ENCODE data around the gene KIRREL3.

The KIRREL3 gene

GRCh38 chr11:126638648-126639047, 361.9 kb downstream of the KIRREL3 start:
- H3K9ac ChIP-seq (ENCODE audit: low read length), result no peak overlapping the region
- H3K4me1 ChIP-seq (ENCODE audit: control insufficient read depth, insufficient read depth, low read length), result no peaks in the 10 kb centered on the region
- no peak overlapping the region for H3K27ac ChIP-seq (ENCODE audit: low read depth, low read length)
- H3K36me3 ChIP-seq (ENCODE audit: control insufficient read depth, insufficient read depth, low read length), result no peaks in the 10 kb centered on the region
- no peak overlapping the region for H3K4me3 ChIP-seq (ENCODE audit: low read length)
- peaks cover 2% of the 10 kb centered on the region for H3K27me3 ChIP-seq (ENCODE audit: control insufficient read depth, insufficient read depth, low read length)

- Histone ChIP-seq H3K27me3 (ENCODE audit: control insufficient read depth, insufficient read depth, low read length) (peaks cover 2% of the 10 kb centered on the region), H3K9ac (ENCODE audit: low read length) (no peak overlapping the region)
These were observed 362.8 kb downstream of the KIRREL3 start for GRCh38 chr11:126637795-126638175.

GRCh38 chr11:126636911-126637794, 363.4 kb downstream of the KIRREL3 start:
- H3K4me3 ChIP-seq (ENCODE audit: low read length), result no peak overlapping the region
- peaks cover 2% of the 10 kb centered on the region for H3K27me3 ChIP-seq (ENCODE audit: control insufficient read depth, insufficient read depth, low read length)
- H3K36me3 ChIP-seq (ENCODE audit: control insufficient read depth, insufficient read depth, low read length), result no peaks in the 10 kb centered on the region
- H3K4me1 ChIP-seq (ENCODE audit: control insufficient read depth, insufficient read depth, low read length), result no peaks in the 10 kb centered on the region
- no peak overlapping the region for H3K9ac ChIP-seq (ENCODE audit: low read length)
- H3K27ac ChIP-seq (ENCODE audit: low read depth, low read length), result no peak overlapping the region

More at GRCh38 chr11:126637795-126638175, 362.8 kb downstream of the KIRREL3 start:
- Histone ChIP-seq H3K27ac (ENCODE audit: low read depth, low read length) (no peak overlapping the region), H3K4me1 (ENCODE audit: control insufficient read depth, insufficient read depth, low read length) (no peaks in the 10 kb centered on the region), H3K4me3 (ENCODE audit: low read length) (no peak overlapping the region), H3K36me3 (ENCODE audit: control insufficient read depth, insufficient read depth, low read length) (no peaks in the 10 kb centered on the region)

- Histone ChIP-seq H3K27me3 (ENCODE audit: control insufficient read depth, insufficient read depth, low read length) (peaks cover 2% of the 10 kb centered on the region), H3K27ac (ENCODE audit: low read depth, low read length) (no peak overlapping the region), H3K4me3 (ENCODE audit: low read length) (no peak overlapping the region), H3K9ac (ENCODE audit: low read length) (no peak overlapping the region), H3K36me3 (ENCODE audit: control insufficient read depth, insufficient read depth, low read length) (no peaks in the 10 kb centered on the region), H3K4me1 (ENCODE audit: control insufficient read depth, insufficient read depth, low read length) (no peaks in the 10 kb centered on the region)
These were observed 365.1 kb downstream of the KIRREL3 start for GRCh38 chr11:126635511-126635910.

- Histone ChIP-seq H3K27me3 (ENCODE audit: control insufficient read depth, insufficient read depth, low read length) (peaks cover 2% of the 10 kb centered on the region), H3K27ac (ENCODE audit: low read depth, low read length) (no peak overlapping the region), H3K4me1 (ENCODE audit: control insufficient read depth, insufficient read depth, low read length) (no peaks in the 10 kb centered on the region)
These were observed 365.6 kb downstream of the KIRREL3 start for GRCh38 chr11:126634963-126635362.

GRCh38 chr11:126633330-126633729, 367.2 kb downstream of the KIRREL3 start:
- no peak overlapping the region for H3K4me3 ChIP-seq (ENCODE audit: low read length)
- no peak overlapping the region for H3K9ac ChIP-seq (ENCODE audit: low read length)
- no peaks in the 10 kb centered on the region for H3K4me1 ChIP-seq (ENCODE audit: control insufficient read depth, insufficient read depth, low read length)
- H3K36me3 ChIP-seq (ENCODE audit: control insufficient read depth, insufficient read depth, low read length), result no peaks in the 10 kb centered on the region
- no peak overlapping the region for H3K27ac ChIP-seq (ENCODE audit: low read depth, low read length)
- H3K27me3 ChIP-seq (ENCODE audit: control insufficient read depth, insufficient read depth, low read length), result peaks cover 2% of the 10 kb centered on the region

More at GRCh38 chr11:126634963-126635362, 365.6 kb downstream of the KIRREL3 start:
- Histone ChIP-seq H3K36me3 (ENCODE audit: control insufficient read depth, insufficient read depth, low read length) (no peaks in the 10 kb centered on the region), H3K4me3 (ENCODE audit: low read length) (no peak overlapping the region), H3K9ac (ENCODE audit: low read length) (no peak overlapping the region)

- no peaks in the 10 kb centered on the region for H3K36me3 ChIP-seq (ENCODE audit: control insufficient read depth, insufficient read depth, low read length)
These were observed 369.4 kb downstream of the KIRREL3 start for GRCh38 chr11:126630893-126631798.

GRCh38 chr11:126630488-126630887, 370.1 kb downstream of the KIRREL3 start:
- Histone ChIP-seq H3K27me3 (ENCODE audit: control insufficient read depth, insufficient read depth, low read length) (peaks cover 2% of the 10 kb centered on the region), H3K4me1 (ENCODE audit: control insufficient read depth, insufficient read depth, low read length) (no peaks in the 10 kb centered on the region), H3K27ac (ENCODE audit: low read depth, low read length) (no peak overlapping the region), H3K4me3 (ENCODE audit: low read length) (no peak overlapping the region), H3K9ac (ENCODE audit: low read length) (no peak overlapping the region), H3K36me3 (ENCODE audit: control insufficient read depth, insufficient read depth, low read length) (no peaks in the 10 kb centered on the region)

More at GRCh38 chr11:126630893-126631798, 369.4 kb downstream of the KIRREL3 start:
- no peak overlapping the region for H3K4me3 ChIP-seq (ENCODE audit: low read length)
- no peak overlapping the region for H3K9ac ChIP-seq (ENCODE audit: low read length)
- H3K27me3 ChIP-seq (ENCODE audit: control insufficient read depth, insufficient read depth, low read length), result peaks cover 2% of the 10 kb centered on the region
- H3K4me1 ChIP-seq (ENCODE audit: control insufficient read depth, insufficient read depth, low read length), result no peaks in the 10 kb centered on the region
- no peak overlapping the region for H3K27ac ChIP-seq (ENCODE audit: low read depth, low read length)

- no peak overlapping the region for H3K4me3 ChIP-seq (ENCODE audit: low read length)
These were observed 371.6 kb downstream of the KIRREL3 start for GRCh38 chr11:126628790-126629621.

GRCh38 chr11:126628450-126628789, 372.1 kb downstream of the KIRREL3 start:
- Histone ChIP-seq H3K27me3 (ENCODE audit: control insufficient read depth, insufficient read depth, low read length) (no peaks in the 10 kb centered on the region), H3K9ac (ENCODE audit: low read length) (no peak overlapping the region), H3K36me3 (ENCODE audit: control insufficient read depth, insufficient read depth, low read length) (no peaks in the 10 kb centered on the region), H3K4me1 (ENCODE audit: control insufficient read depth, insufficient read depth, low read length) (no peaks in the 10 kb centered on the region), H3K4me3 (ENCODE audit: low read length) (no peak overlapping the region), H3K27ac (ENCODE audit: low read depth, low read length) (no peak overlapping the region)

More at GRCh38 chr11:126628790-126629621, 371.6 kb downstream of the KIRREL3 start:
- H3K9ac ChIP-seq (ENCODE audit: low read length), result no peak overlapping the region
- H3K36me3 ChIP-seq (ENCODE audit: control insufficient read depth, insufficient read depth, low read length), result no peaks in the 10 kb centered on the region
- H3K4me1 ChIP-seq (ENCODE audit: control insufficient read depth, insufficient read depth, low read length), result no peaks in the 10 kb centered on the region
- no peaks in the 10 kb centered on the region for H3K27me3 ChIP-seq (ENCODE audit: control insufficient read depth, insufficient read depth, low read length)
- H3K27ac ChIP-seq (ENCODE audit: low read depth, low read length), result no peak overlapping the region

- Histone ChIP-seq H3K4me3 (ENCODE audit: low read length) (no peak overlapping the region), H3K9ac (ENCODE audit: low read length) (no peak overlapping the region), H3K27me3 (ENCODE audit: control insufficient read depth, insufficient read depth, low read length) (no peaks in the 10 kb centered on the region), H3K27ac (ENCODE audit: low read depth, low read length) (no peak overlapping the region), H3K36me3 (ENCODE audit: control insufficient read depth, insufficient read depth, low read length) (no peaks in the 10 kb centered on the region), H3K4me1 (ENCODE audit: control insufficient read depth, insufficient read depth, low read length) (no peaks in the 10 kb centered on the region)
These were observed 373.1 kb downstream of the KIRREL3 start for GRCh38 chr11:126627421-126627820.

- no peaks in the 10 kb centered on the region for H3K4me1 ChIP-seq (ENCODE audit: control insufficient read depth, insufficient read depth, low read length)
- no peak overlapping the region for H3K4me3 ChIP-seq (ENCODE audit: low read length)
- H3K9ac ChIP-seq (ENCODE audit: low read length), result no peak overlapping the region
These were observed 376.1 kb downstream of the KIRREL3 start for GRCh38 chr11:126624506-126624905.

More at GRCh38 chr11:126624506-126624905, 376.1 kb downstream of the KIRREL3 start:
- H3K36me3 ChIP-seq (ENCODE audit: control insufficient read depth, insufficient read depth, low read length), result no peaks in the 10 kb centered on the region
- no peak overlapping the region for H3K27ac ChIP-seq (ENCODE audit: low read depth, low read length)
- H3K27me3 ChIP-seq (ENCODE audit: control insufficient read depth, insufficient read depth, low read length), result no peaks in the 10 kb centered on the region

Measured in rectal smooth muscle tissue (tissue), 1 donor.